HFF-Myc (cell line): ENCODE results near the gene SUOX.

Experiments used
- DNase-seq: peaks from one replicate; pipeline ENCODE4 v3.0.0-alpha.2; 2011; ENCODE audit warnings: low read depth; ENCODE audit errors: extremely low read depth
- H3K4me3 ChIP-seq: replicated peaks from 2 replicates; pipeline ENCODE4 v1.5.1; 2011; ENCODE audit warnings: low read depth, mild to moderate bottlenecking, control low read depth, low read length
- TF ChIP-seq, protein P1 (sequence below): IDR thresholded peaks from 2 replicates; pipeline ENCODE4 v1.5.1; 2012; ENCODE audit warnings: mild to moderate bottlenecking, low read depth, low read length, control low read depth; ENCODE audit errors: missing control alignments

The SUOX gene

DNA sequence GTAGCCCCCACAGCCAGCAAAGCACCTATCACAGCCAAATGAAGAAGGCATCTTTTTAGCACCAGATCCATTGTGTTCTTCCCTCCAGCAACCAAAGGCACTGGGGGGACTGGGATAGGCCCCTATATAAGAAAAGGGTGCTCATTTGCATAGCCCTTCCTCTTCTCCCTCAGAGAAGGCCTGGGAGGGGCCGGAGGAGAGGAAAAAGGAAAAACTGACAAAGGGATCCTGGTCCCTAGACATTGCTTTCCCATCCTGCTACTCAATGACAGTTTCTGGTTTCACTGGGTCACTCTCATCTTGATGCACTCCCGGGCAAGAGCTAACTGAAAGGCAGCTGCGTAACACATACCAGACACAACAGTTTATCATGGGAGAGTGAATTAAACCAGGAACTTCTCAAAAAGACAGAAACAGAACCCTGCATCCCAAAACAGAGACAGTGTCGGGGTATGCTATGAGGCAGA lies 31.1 kb upstream of the SUOX start, which contains the start of gene PMEL:
PMEL (minus strand) TSS at position 102 of the 467 bp plus-strand sequence; CDS start at position 71, 31 bp downstream.
- H3K4me3 ChIP-seq: peak within 1 kb of the TSS; percentile 91
- TF ChIP-seq, protein P1, sequence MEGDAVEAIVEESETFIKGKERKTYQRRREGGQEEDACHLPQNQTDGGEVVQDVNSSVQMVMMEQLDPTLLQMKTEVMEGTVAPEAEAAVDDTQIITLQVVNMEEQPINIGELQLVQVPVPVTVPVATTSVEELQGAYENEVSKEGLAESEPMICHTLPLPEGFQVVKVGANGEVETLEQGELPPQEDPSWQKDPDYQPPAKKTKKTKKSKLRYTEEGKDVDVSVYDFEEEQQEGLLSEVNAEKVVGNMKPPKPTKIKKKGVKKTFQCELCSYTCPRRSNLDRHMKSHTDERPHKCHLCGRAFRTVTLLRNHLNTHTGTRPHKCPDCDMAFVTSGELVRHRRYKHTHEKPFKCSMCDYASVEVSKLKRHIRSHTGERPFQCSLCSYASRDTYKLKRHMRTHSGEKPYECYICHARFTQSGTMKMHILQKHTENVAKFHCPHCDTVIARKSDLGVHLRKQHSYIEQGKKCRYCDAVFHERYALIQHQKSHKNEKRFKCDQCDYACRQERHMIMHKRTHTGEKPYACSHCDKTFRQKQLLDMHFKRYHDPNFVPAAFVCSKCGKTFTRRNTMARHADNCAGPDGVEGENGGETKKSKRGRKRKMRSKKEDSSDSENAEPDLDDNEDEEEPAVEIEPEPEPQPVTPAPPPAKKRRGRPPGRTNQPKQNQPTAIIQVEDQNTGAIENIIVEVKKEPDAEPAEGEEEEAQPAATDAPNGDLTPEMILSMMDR: no peak
- DNase-seq: no peak

DNA sequence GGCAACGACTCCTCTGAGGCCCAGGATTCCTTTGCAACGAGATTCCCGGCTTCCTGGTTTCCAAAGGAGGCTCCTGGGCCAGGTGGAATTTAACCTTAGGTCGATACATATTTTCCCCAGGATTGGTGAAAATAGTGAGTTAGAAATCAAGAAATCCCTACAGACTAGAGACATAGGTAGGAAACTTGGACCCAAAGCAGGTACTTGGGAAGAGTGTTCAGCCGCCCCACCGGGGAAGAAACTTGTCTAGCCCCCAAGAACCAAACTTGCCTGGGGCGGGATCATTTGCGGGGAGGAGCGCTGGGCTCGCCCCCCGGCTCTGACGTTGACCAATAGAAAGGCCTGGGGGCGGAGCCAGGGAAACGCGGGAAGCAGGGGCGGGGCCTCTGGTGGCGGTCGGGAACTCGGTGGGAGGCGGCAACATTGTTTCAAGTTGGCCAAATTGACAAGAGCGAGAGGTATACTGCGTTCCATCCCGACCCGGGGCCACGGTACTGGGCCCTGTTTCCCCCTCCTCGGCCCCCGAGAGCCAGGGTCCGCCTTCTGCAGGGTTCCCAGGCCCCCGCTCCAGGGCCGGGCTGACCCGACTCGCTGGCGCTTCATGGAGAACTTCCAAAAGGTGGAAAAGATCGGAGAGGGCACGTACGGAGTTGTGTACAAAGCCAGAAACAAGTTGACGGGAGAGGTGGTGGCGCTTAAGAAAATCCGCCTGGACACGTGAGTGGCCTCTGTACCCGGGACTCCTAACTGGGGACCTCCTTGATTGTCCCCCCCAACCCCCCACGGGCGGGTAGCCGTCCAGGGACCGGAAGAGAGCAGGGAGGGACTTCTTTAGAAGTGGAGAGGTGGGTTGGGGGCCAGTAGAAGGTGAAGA lies 30.4 kb upstream of the SUOX start, which contains the start of gene CDK2:
CDK2 (plus strand) TSS at position 423 of the 874 bp plus-strand sequence; CDS start at position 602, 179 bp downstream.
- no peak for DNase-seq
- H3K4me3 ChIP-seq: peak within 1 kb of the TSS; percentile 91
- TF ChIP-seq, protein P1: no peak

DNA sequence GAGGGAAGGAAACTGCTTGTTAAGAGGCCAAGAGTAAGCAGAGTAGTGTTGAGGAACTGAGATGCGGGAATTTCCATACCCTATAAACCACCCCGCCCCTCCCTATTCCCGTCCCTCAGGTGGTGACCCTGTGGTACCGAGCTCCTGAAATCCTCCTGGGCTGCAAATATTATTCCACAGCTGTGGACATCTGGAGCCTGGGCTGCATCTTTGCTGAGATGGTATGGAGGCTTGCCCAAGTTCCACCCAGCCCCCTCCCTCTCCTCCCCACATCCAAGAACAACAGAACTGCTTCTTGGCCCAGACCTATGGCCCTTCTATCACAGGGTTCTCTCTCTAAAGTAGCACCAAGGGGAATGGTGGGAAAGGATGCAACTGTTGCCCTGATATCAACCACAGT lies 27.7 kb upstream of the SUOX start:
- TF ChIP-seq, protein P1: no peak
- no peak overlapping the region for H3K4me3 ChIP-seq
- no peak for DNase-seq

DNA sequence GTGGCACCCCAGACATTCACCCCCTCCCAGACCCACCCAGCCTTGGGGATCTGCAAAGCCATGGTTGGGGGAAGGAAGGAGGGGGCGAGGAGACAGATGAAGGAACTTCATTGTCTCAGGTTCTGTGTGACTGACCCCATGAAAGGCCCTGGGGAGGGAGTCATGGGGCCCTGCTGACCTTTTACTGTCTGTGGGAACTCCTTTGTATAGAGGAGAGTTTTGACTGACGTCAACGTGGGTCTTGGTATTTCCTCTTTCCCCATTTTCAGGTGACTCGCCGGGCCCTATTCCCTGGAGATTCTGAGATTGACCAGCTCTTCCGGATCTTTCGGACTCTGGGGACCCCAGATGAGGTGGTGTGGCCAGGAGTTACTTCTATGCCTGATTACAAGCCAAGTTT lies 26.3 kb upstream of the SUOX start:
- H3K4me3 ChIP-seq: no peak overlapping the region
- TF ChIP-seq, protein P1: no peak
- no peak for DNase-seq

DNA sequence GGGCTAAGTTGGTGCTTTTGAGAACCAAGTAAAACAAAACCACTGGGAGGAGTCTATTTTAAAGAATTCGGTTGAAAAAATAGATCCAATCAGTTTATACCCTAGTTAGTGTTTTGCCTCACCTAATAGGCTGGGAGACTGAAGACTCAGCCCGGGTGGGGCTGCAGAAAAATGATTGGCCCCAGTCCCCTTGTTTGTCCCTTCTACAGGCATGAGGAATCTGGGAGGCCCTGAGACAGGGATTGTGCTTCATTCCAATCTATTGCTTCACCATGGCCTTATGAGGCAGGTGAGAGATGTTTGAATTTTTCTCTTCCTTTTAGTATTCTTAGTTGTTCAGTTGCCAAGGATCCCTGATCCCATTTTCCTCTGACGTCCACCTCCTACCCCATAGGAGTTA lies 25.0 kb upstream of the SUOX start:
- DNase-seq: no peak
- peak overlapping the region; percentile 49 for H3K4me3 ChIP-seq
- TF ChIP-seq, protein P1: no peak

DNA sequence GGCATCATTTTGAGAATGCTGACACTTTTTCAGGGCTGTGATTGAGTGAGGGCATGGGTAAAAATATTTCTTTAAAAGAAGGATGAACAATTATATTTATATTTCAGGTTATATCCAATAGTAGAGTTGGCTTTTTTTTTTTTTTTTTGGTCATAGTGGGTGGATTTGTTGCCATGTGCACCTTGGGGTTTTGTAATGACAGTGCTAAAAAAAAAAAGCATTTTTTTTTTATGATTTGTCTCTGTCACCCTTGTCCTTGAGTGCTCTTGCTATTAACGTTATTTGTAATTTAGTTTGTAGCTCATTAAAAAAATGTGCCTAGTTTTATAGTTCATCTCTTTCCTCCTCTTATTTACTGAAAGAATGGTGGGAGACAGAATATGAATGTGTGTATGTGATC lies 24.6 kb upstream of the SUOX start:
- TF ChIP-seq, protein P1: no peak
- no peak for DNase-seq
- H3K4me3 ChIP-seq: peak overlapping the region; percentile 49
